ENCODE measurements around the gene FAM98B. TPM values are rescaled to one million over a fixed set of nuclear protein-coding genes. Genes with fewer than 3 reads are reported as not detected.

The FAM98B gene
- total RNA-seq, 4 donors from 2014 or later: 9.3 to 12.6 (median 10.9) TPM

GRCh38 chr15:38509152-38509551, 55.2 kb downstream of the FAM98B start:
- Histone ChIP-seq H3K4me1 (no peaks in the 10 kb centered on the region), H3K4me3 (replicated peaks in 1 of 3) (no peak overlapping the region), H3K9me3 (no peaks in the 10 kb centered on the region), H3K36me3 (no peaks in the 10 kb centered on the region), H3K27me3 (no peaks in the 10 kb centered on the region), H3K27ac (no peak overlapping the region)
- intact Hi-C loops (cut with DNase I): no loop called here
- 93% methylated on average over 4 of the region's 4 CpGs for WGBS, 2 donors
- TF ChIP-seq CTCF (IDR thresholded peaks at IDR 0.05) (no peak), POLR2A (IDR thresholded peaks at IDR 0.05) (no peak)
- DNase-seq: no peak

GRCh38 chr15:38512901-38513300, 59.0 kb downstream of the FAM98B start:
- no peaks in the 10 kb centered on the region for H3K9me3 ChIP-seq
- no peak overlapping the region for H3K27ac ChIP-seq
- no peaks in the 10 kb centered on the region for H3K36me3 ChIP-seq
- intact Hi-C loops (cut with DNase I): no loop called here
- TF ChIP-seq POLR2A (IDR thresholded peaks at IDR 0.05) (no peak), CTCF (IDR thresholded peaks at IDR 0.05) (no peak)
- no peak for DNase-seq
- 84 to 96% methylated on average over 1 of the region's 1 CpG for WGBS, 2 donors
- H3K4me3 ChIP-seq (replicated peaks in 1 of 3): no peak overlapping the region
- H3K27me3 ChIP-seq: no peaks in the 10 kb centered on the region
- no peaks in the 10 kb centered on the region for H3K4me1 ChIP-seq

GRCh38 chr15:38514601-38515000, 60.7 kb downstream of the FAM98B start:
- no peaks in the 10 kb centered on the region for H3K27me3 ChIP-seq
- TF ChIP-seq CTCF (IDR thresholded peaks at IDR 0.05) (no peak), POLR2A (IDR thresholded peaks at IDR 0.05) (no peak)
- intact Hi-C loops (cut with DNase I): no loop called here

GRCh38 chr15:38516626-38517025, 62.7 kb downstream of the FAM98B start:
- Histone ChIP-seq H3K9me3 (no peaks in the 10 kb centered on the region), H3K36me3 (no peaks in the 10 kb centered on the region), H3K4me3 (replicated peaks in 1 of 3) (no peak overlapping the region), H3K4me1 (no peaks in the 10 kb centered on the region), H3K27ac (no peak overlapping the region), H3K27me3 (no peaks in the 10 kb centered on the region)
- DNase-seq: no peak
- intact Hi-C loops (cut with DNase I): no loop called here
- 79 to 90% methylated on average over 5 of the region's 5 CpGs for WGBS, 2 donors
- TF ChIP-seq POLR2A (IDR thresholded peaks at IDR 0.05): no peak
- TF ChIP-seq CTCF (IDR thresholded peaks at IDR 0.05): no peak

More at GRCh38 chr15:38514601-38515000, 60.7 kb downstream of the FAM98B start:
- no peaks in the 10 kb centered on the region for H3K36me3 ChIP-seq
- no peaks in the 10 kb centered on the region for H3K4me1 ChIP-seq
- WGBS, 2 donors: 54 to 63% methylated on average over 2 of the region's 2 CpGs
- DNase-seq: no peak
- no peaks in the 10 kb centered on the region for H3K9me3 ChIP-seq
- no peak overlapping the region for H3K4me3 ChIP-seq (replicated peaks in 1 of 3)
- H3K27ac ChIP-seq: no peak overlapping the region

DNA sequence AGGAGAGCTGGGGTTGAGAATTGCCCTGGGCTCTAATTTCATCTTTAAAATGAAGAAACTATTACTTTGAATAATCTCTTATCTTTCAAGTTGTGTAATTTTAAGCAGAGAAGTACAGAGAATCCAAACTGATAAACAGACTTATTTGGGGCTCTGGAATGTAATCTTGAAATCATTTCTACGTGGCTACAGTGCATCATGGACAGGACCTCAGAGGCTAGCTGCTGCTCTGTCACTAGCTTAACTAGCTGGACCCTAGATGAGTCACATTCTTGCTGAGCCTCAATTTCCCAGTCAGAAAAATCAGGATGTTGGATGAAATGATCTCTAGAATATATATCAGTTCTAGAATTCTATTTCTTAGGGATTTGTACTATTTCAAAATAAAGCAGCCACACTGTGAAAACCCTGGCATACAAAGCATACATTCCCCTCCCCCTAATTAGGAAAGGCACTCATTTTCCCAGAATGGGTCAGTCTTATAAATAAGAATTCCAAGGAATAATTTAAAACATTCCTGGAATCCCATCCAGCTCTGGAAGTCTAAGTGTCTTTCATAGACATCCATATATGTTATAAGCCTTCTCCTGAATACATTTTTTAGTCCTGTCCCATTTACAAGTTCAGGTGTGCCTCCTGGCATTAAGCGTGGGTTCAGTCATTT, 63.5 kb downstream of the FAM98B start:
- DNase-seq: no peak
- Histone ChIP-seq H3K4me1 (no peaks in the 10 kb centered on the region), H3K9me3 (no peaks in the 10 kb centered on the region), H3K27me3 (no peaks in the 10 kb centered on the region), H3K27ac (no peak overlapping the region), H3K4me3 (replicated peaks in 1 of 3) (no peak overlapping the region), H3K36me3 (no peaks in the 10 kb centered on the region)
- 67 to 86% methylated on average over 2 of the region's 2 CpGs for WGBS, 2 donors
- TF ChIP-seq CTCF (IDR thresholded peaks at IDR 0.05): no peak
- TF ChIP-seq POLR2A (IDR thresholded peaks at IDR 0.05): no peak
- intact Hi-C loops (cut with DNase I): no loop called here
